Mesodermal cell (in vitro differentiated cells): ENCODE data around the gene MYH7B.

Experiments used
- H3K27ac ChIP-seq: 2 replicates; pipeline ENCODE4 v1.7.0; 2013; ENCODE audit warnings: mild to moderate bottlenecking, low read depth, low read length, moderate library complexity; ENCODE audit not compliant: severe bottlenecking
- H3K36me3 ChIP-seq: 2 replicates; pipeline ENCODE4 v1.7.1; 2013; ENCODE audit warnings: mild to moderate bottlenecking, low read length, moderate library complexity; ENCODE audit not compliant: control insufficient read depth, insufficient read depth
- H3K4me1 ChIP-seq: one replicate; pipeline ENCODE4 v1.7.1; 2013; ENCODE audit warnings: mild to moderate bottlenecking, low read length; ENCODE audit not compliant: insufficient read depth, control insufficient read depth, poor library complexity, severe bottlenecking
- H3K4me3 ChIP-seq: 2 replicates; pipeline ENCODE4 v1.7.0; 2013; ENCODE audit warnings: low read length, control low read depth, mild to moderate bottlenecking; ENCODE audit not compliant: insufficient read depth, poor library complexity, severe bottlenecking; ENCODE audit errors: extremely low read depth
- H3K9me3 ChIP-seq: 2 replicates; pipeline ENCODE4 v1.7.1; 2013; ENCODE audit warnings: mild to moderate bottlenecking, low read length, moderate library complexity; ENCODE audit not compliant: control insufficient read depth
- WGBS, 2 experiments: methylation state at CpG; one replicate each; pipeline ENCODE4 v1.1.5; 2013; ENCODE audit warnings: missing lambda C conversion rate in 2 of 2; ENCODE audit not compliant: insufficient coverage in 2 of 2; 5-methylcytosine and 5-hydroxymethylcytosine counted together

Gene MYH7B

DNA sequence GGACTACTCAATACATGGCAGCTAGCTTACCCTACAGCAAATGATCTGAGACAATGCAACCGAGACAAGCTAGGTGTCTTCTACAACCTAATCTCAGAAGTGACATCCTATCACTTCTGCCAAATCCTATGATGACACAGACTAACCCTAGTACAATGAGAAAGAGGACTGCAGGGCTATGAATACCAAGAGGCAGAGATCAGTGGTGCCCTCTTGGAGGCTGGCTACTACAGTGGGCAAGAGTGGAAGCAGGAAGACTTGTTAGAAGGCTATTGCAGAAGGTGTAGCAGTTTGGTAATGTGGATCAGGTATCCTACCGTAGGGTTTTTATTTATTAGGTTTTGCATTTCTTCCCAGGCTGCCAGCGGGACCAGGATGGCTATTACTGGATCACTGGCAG lies 30.3 kb upstream of the MYH7B start:
- WGBS, 2 experiments, result 95 to 100% methylated on average over 1 to 2 of the region's 3 CpGs
- H3K36me3 ChIP-seq, result peaks cover 89% of the 10 kb centered on the region
- H3K9me3 ChIP-seq, result peaks cover 11% of the 10 kb centered on the region
- no peak overlapping the region for H3K4me3 ChIP-seq
- H3K27ac ChIP-seq, result no peak overlapping the region
- no peaks in the 10 kb centered on the region for H3K4me1 ChIP-seq

DNA sequence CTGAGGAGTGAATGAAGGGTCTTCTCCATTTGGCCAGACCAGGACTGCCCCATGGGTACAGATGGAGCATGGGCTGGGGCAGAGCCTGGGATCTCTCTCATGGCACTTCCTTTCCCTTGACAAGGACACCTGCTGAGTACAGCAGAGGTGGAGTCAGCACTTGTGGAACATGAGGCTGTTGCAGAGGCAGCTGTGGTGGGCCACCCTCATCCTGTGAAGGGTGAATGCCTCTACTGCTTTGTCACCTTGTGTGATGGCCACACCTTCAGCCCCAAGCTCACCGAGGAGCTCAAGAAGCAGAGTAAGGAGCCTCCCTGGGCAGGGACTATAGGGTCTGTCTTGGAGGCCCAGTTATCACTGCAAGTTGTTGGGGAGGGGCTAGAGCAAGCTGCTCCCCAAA lies 29.7 kb upstream of the MYH7B start:
- H3K36me3 ChIP-seq, result peaks cover 89% of the 10 kb centered on the region
- H3K4me3 ChIP-seq, result no peak overlapping the region
- no peak overlapping the region for H3K27ac ChIP-seq
- H3K4me1 ChIP-seq, result no peaks in the 10 kb centered on the region
- 86% methylated on average over 1 of the region's 1 CpG; no CpG with 5 or more reads in 1 of the 2 experiments for WGBS, 2 experiments
- H3K9me3 ChIP-seq, result peaks cover 11% of the 10 kb centered on the region

DNA sequence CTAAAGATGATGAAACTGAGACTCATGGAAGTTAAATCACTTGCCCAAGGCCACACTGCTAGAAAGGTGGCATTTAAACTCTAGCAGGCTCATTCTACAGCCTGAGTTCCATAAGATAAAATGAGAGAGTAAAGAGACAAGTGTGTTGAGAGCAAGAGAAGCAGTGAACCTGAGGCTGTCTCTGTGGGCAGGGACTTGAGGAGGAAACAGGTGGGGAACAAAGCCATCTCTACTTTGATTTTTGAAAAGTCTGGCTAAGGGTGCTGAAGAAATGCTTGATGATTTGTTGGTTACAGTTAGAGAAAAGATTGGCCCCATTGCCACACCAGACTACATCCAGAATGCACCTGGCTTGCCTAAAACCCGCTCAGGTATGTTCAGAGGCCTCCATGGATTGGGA lies 29.1 kb upstream of the MYH7B start:
- no peak overlapping the region for H3K27ac ChIP-seq
- WGBS, 2 experiments, result no CpG with 5 or more reads among the region's 1 CpG

DNA sequence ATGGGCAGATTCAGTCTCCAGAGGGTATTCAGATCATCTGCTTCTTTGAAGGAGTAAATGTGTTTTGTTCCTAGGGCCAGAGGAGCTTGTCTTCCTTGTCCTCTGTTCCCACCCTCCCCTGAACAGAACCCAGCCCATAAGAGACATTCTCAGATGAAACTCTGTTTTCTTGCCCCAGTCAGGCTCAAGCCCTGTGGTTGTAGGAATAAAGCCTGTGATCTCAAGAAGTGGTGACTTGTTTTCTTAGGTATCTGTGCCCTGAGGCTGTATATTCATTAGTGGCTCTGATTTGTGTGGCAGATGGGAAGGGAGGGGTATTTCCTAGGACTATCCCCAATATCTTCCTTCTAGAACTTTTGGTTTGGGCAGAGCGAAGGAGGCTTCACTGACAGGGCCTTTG lies 27.9 kb upstream of the MYH7B start:
- Histone ChIP-seq H3K4me3 (no peak overlapping the region), H3K27ac (no peak overlapping the region), H3K9me3 (peaks cover 8% of the 10 kb centered on the region), H3K4me1 (no peaks in the 10 kb centered on the region), H3K36me3 (peaks cover 74% of the 10 kb centered on the region)
- no CpG with 5 or more reads among the region's 1 CpG for WGBS, 2 experiments

More for the DNA sequence above, 29.1 kb upstream of the MYH7B start:
- Histone ChIP-seq H3K9me3 (peaks cover 11% of the 10 kb centered on the region), H3K4me3 (no peak overlapping the region), H3K36me3 (peaks cover 85% of the 10 kb centered on the region), H3K4me1 (no peaks in the 10 kb centered on the region)

DNA sequence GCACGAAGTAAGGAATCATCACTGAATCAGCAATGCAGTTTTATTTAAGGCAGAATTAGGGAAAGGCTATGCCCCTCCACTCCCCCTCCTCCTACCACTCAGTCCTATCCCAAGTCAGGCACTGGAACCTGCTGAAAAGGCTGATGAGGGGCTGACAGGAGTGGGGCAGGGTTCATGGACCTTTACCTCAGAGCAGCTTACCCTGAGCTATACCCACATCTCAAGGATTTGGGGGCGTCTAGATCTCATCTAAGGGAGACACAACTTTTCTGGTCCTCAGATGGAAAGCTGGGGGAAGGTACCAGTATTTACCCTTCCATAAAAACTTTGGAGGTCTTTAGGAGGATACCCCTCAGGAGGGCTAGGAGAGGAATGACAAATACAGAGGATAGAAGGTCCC lies 27.3 kb upstream of the MYH7B start:
- Histone ChIP-seq H3K27ac (no peak overlapping the region), H3K4me3 (no peak overlapping the region), H3K9me3 (peaks cover under 1% of the 10 kb centered on the region), H3K4me1 (no peaks in the 10 kb centered on the region), H3K36me3 (peaks cover 67% of the 10 kb centered on the region)
- WGBS, 2 experiments, result 100% methylated on average over 1 of the region's 2 CpGs; no CpG with 5 or more reads in 1 of the 2 experiments

DNA sequence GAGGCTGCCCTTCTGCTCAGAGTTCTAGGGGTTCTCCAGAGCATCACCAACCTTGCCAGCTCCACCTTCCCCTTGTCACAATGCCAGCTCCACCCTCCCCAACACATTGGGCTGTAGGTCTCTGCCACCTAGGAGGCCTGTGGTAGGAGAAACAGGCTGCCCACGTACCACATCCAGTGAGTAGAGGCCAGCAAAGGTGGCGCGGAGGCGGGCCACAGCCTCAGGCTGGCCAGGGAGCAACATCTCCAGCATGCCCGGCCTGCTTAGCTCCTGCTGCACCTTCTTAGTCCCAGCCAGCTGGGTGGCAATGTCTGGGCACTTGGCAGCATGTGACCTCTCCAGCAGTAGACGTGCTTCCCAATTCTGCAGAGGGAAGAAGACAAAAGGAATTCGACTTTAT lies 23.9 kb upstream of the MYH7B start:
- H3K9me3 ChIP-seq, result no peaks in the 10 kb centered on the region
- H3K4me1 ChIP-seq, result no peaks in the 10 kb centered on the region
- H3K27ac ChIP-seq, result no peak overlapping the region
- 97 to 100% methylated on average over 6 to 7 of the region's 7 CpGs for WGBS, 2 experiments
- peaks cover 52% of the 10 kb centered on the region for H3K36me3 ChIP-seq
- no peak overlapping the region for H3K4me3 ChIP-seq

DNA sequence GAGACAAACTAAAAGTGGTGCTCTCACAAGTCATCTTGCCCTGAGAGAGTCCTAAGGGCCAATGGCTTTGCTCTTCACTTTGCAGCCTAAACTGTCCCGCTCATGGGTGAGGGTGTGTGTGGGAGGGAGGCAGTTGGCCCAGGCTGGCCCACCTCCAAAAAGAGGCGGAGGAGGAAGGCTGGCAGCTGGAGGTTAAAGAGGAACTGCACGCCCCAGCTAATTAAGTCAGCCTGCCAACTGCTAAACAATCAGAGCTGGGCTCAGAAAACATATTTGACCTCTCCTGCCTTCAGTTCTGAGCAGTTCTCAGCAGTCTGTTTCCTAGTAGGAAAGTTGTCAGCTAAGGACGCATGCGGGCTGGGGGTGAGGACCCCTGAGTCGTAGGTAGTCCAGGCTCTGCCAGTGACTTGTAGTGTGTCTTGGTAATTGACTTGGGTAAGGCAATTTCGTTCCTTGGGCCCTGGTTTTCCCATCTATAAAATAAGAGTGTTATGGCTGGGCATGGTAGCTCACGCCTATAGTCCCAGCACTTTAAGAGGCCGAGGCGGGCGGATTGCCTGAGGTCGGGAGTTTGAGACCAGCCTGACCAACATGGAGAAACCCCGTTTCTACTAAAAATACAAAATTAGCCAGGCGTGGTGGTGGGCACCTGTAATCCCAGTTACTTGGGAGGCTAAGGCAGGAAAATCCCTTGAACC lies 17.1 kb upstream of the MYH7B start:
- 89 to 97% methylated on average over 10 to 13 of the region's 14 CpGs for WGBS, 2 experiments
- H3K4me3 ChIP-seq, result no peak overlapping the region
- no peaks in the 10 kb centered on the region for H3K9me3 ChIP-seq
- H3K4me1 ChIP-seq, result peaks cover 10% of the 10 kb centered on the region
- peaks cover 44% of the 10 kb centered on the region for H3K36me3 ChIP-seq
- no peak overlapping the region for H3K27ac ChIP-seq

DNA sequence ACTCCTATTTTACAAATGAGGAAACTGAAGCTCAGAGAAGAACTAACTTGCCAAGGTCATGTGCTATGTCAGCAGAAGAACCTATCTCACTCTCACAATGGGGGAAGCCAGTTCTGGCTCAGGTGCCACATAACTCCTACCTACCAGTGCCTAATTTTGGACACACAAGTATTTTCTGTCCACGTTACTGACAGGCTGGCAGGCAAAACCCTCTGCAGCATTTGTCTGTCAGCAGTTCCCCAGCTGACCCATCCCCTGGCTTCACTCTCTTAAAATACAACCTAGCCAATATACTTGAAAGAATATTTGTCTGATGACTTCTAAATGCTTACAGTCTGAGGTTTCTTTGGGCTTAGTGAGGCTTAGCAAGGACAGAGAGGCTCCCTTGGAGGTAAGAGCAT lies 15.6 kb upstream of the MYH7B start:
- Histone ChIP-seq H3K9me3 (no peaks in the 10 kb centered on the region), H3K27ac (no peak overlapping the region), H3K4me1 (peaks cover 10% of the 10 kb centered on the region), H3K36me3 (peaks cover 47% of the 10 kb centered on the region), H3K4me3 (no peak overlapping the region)
- WGBS, 2 experiments, result 100% methylated on average over 1 of the region's 1 CpG

DNA sequence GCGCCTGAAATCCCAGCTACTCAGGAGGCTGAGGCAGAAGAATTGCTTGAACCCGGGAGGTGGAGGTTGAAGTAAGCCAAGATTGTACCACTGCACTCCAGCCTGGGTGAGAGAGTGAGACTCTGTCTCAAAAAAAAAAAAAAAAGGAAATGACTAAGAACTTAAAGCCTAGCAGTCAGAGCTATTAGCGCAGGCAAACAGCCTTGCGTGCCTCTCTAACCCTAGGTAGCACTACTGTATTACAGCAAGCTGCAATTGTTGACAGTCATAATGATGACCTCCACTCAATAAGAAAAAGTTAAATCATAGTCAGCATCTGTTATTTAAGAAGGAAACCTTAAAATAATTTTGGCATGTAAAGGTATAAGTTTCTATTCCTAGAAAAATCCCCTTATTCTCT lies 14.4 kb upstream of the MYH7B start:
- Histone ChIP-seq H3K36me3 (peaks cover 48% of the 10 kb centered on the region), H3K27ac (no peak overlapping the region), H3K4me3 (no peak overlapping the region), H3K4me1 (peaks cover 10% of the 10 kb centered on the region), H3K9me3 (no peaks in the 10 kb centered on the region)
- WGBS, 2 experiments, result 93 to 96% methylated on average over 3 to 4 of the region's 4 CpGs

DNA sequence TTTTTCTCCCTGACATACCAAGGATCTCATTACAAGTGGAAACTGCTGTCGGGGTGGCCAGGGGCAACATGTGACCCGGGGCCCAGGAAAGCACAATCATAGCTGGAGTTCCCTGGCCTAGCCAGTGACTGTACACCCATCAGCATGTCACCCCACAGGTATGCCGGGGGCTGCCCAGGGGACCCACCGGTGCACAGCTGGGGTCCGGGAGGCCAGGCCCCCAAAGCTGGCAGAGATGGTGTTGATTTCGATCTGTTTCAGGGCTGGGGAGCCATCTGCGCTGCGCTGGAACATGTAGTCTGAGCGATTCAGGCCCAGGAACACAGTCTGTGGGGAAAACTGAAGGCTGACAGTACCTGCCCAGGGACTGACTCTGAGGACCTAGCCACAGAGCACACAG lies 13.4 kb upstream of the MYH7B start:
- H3K27ac ChIP-seq, result no peak overlapping the region
- H3K36me3 ChIP-seq, result peaks cover 56% of the 10 kb centered on the region
- WGBS, 2 experiments, result 91 to 96% methylated on average over 9 of the region's 9 CpGs
- H3K4me1 ChIP-seq, result peaks cover 10% of the 10 kb centered on the region
- no peaks in the 10 kb centered on the region for H3K9me3 ChIP-seq
- no peak overlapping the region for H3K4me3 ChIP-seq

DNA sequence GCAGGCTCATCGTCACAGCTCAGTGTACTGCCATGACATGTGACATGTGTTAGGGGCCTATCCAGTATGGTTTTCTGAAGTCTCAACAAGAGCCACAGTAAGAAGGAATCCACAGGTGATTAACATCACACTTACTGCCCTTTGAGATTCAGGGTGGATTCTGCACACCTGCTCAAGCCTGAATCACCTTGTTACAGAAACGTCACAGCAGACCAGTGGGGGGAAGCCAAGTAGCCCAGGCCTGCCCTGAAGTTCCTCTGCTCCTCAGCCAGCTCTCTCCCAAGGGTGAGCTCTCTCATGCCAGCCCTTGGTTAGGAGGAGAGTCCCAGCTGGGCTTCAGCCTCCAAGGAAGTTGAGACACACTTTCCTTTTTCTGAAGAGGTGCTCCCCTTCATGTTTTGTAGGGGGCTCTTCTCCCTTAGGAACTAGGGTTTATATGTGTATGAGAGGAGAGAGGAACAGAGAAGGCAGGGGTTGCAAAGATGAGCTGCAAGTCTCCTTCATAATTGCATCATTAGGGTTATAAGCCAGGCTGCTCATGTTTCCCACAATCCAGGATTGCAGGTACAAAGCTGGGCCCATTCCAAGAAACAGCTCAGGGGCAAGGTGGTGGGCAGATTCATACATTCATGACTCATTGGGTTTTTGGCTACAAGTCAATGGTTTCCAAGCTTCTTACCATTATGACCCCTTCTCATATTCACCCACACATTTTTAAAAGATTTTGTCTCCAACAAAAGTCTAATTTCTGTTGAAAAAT lies 11.7 kb upstream of the MYH7B start:
- Histone ChIP-seq H3K4me1 (peaks cover 16% of the 10 kb centered on the region), H3K4me3 (no peak overlapping the region), H3K9me3 (no peaks in the 10 kb centered on the region), H3K36me3 (peaks cover 48% of the 10 kb centered on the region), H3K27ac (no peak overlapping the region)
- 100% methylated on average over 2 of the region's 2 CpGs; no CpG with 5 or more reads in 1 of the 2 experiments for WGBS, 2 experiments
